Large intestine (tissue), 3 donors: ENCODE data around the gene FBXW5. TPM values are rescaled to one million over a fixed set of nuclear protein-coding genes. Genes with fewer than 3 reads are reported as not detected.
A peak's percentile ranks its signal among the peaks of the same experiment; 100 is the strongest.

Source experiments
- DNase-seq, 2 donors: peaks; one replicate each; pipeline versions ENCODE4 v3.0.0 to v3.0.0-alpha.2; 2013
- H3K27ac ChIP-seq: one replicate; pipeline ENCODE4 v1.5.1; 2013; ENCODE audit warnings: low read length
- H3K27me3 ChIP-seq: 2 replicates; pipeline ENCODE4 v1.6.1; 2013; ENCODE audit warnings: low read length; ENCODE audit not compliant: control insufficient read depth, insufficient read depth
- H3K36me3 ChIP-seq: 2 replicates; pipeline ENCODE4 v1.6.1; 2013; ENCODE audit warnings: low read length; ENCODE audit not compliant: control insufficient read depth, insufficient read depth
- H3K4me1 ChIP-seq: one replicate; pipeline ENCODE4 v1.6.1; 2013; ENCODE audit warnings: low read length; ENCODE audit not compliant: control insufficient read depth, insufficient read depth
- H3K4me3 ChIP-seq: one replicate; pipeline ENCODE4 v1.5.1; 2013; ENCODE audit warnings: low read length
- H3K9me3 ChIP-seq: one replicate; pipeline ENCODE4 v1.6.1; 2013; ENCODE audit warnings: mild to moderate bottlenecking, low read depth, low read length, moderate library complexity; ENCODE audit not compliant: control insufficient read depth
- WGBS: methylation state at CpG from one replicate; pipeline ENCODE4 v1.1.5; 2013; ENCODE audit warnings: low lambda C conversion rate; ENCODE audit not compliant: insufficient coverage; 5-methylcytosine and 5-hydroxymethylcytosine counted together
- polyA plus RNA-seq: library from polyadenylated mRNA; unstranded; fragments of 120-200 nt; gene quantifications from one replicate; pipeline ENCODE4 v1.2.1, GENCODE V29; 2013

The FBXW5 gene
- polyA plus RNA-seq, 1 donor, result 86.8 TPM

DNA sequence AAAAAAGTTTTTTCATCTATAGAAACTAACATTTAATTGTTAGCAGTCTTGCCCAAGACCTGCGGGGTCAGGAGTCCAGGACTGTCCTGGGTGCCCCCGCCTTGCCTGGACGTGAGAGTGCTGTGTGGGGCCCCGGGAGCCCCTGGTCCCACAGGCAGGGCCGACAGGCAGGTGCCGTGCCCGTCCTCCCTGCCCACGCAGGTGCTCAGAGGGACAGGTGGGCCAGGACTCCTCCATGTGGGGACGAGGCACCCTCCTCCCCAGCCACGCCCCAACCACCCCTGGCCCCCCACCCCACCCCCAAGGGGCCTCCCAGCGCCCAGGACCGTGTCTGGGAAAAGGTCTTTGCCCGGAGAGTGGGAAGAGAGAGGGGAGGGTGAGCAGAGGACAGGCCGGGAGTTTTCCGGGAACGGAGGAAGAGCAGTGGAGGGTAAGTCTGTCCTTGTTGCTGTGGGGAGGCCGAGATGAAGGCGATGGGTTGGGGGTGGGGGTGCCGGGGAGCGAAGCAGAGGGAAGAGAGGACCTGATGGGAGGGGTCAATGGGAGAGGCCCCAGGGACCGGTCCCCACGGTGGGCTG is 4.8 kb upstream of the FBXW5 start:
- peaks cover 4% of the 10 kb centered on the region for H3K36me3 ChIP-seq
- H3K27me3 ChIP-seq, result no peaks in the 10 kb centered on the region
- no CpG with 5 or more reads among the region's 22 CpGs for WGBS
- H3K27ac ChIP-seq, result peak overlapping the region; percentile 99
- peak overlapping the region; percentile 74 for H3K4me3 ChIP-seq
- H3K9me3 ChIP-seq, result no peaks in the 10 kb centered on the region
- peak; percentile 84 to 88 for DNase-seq
- peaks cover 54% of the 10 kb centered on the region for H3K4me1 ChIP-seq

DNA sequence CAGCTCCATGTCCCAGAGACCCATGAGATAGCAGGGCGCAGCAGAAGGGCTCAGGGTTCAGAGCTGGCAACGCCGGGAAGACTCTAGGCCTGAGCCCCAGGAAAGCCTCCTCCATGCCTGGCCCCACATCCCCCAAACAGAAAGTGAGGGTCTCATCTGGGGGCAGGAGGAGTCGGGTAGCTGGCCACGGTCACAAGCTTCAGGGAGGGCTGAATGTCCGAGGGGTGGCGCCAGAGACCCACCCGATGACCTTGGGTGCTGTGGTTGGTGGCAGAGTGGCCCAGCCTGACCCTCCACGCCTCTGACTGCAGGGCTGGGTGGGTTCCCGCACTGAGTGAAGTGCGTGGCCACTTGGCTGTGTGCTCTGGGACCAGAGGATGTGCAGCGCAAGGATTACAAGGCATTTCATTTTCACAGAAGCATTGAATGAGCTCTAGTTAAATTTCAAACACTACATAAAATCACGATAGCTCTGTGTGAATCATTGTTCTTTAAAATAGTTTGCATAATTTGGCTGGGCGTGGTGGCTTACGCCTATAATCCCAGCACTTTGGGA is 3.5 kb upstream of the FBXW5 start:
- Histone ChIP-seq H3K4me1 (peaks cover 58% of the 10 kb centered on the region), H3K4me3 (no peak overlapping the region), H3K36me3 (peaks cover 4% of the 10 kb centered on the region), H3K9me3 (no peaks in the 10 kb centered on the region), H3K27me3 (no peaks in the 10 kb centered on the region), H3K27ac (peak overlapping the region; percentile 99)
- DNase-seq, result peak; percentile 45 to 55
- WGBS, result no CpG with 5 or more reads among the region's 15 CpGs

DNA sequence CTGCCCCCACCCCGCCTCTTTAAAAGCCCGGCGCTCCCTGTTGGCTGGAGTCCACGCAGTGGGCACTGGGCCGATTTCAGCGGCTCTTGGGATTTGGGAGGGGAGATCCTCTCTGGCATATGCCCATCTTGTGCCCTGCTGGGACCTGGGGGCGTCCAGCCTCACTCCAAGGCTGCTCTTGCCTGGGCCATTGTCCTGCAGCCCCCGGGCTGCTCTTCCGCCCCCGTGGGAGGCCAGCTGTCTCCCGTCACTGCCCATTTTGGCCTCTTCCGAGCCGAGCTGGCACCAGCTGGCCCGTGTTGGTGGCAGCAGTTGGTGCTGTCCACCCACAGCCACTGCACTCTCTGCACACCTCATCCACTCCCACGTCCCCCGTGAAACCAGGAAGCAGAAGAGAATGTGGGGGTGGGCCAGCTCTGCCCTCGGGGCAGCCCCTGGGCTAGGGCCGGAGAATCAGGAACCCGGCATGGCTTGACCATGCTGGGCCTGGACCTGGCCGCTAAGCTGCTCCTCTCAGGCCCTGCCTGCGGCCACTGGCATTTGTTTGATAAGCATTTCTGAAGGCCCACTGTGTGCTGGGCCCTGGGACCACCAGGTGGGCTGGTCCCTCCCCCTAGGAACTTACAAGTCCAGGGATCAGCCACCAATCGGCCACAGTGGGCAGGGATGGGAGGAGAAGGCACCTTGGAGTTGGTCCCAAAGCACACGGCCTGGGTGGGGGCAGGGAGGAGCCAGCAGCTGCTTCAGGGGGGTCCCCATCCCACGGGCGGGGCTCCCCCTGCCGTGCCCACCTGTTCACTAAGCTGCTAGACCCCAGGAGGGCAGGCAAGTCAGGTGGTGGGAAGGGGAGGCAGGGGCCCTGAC is 2.7 kb upstream of the FBXW5 start:
- peaks cover 60% of the 10 kb centered on the region for H3K4me1 ChIP-seq
- no peaks in the 10 kb centered on the region for H3K27me3 ChIP-seq
- no peak for DNase-seq
- peaks cover 5% of the 10 kb centered on the region for H3K9me3 ChIP-seq
- peaks cover 11% of the 10 kb centered on the region for H3K36me3 ChIP-seq
- H3K27ac ChIP-seq, result peak overlapping the region; percentile 99
- no CpG with 5 or more reads among the region's 26 CpGs for WGBS
- H3K4me3 ChIP-seq, result no peak overlapping the region

DNA sequence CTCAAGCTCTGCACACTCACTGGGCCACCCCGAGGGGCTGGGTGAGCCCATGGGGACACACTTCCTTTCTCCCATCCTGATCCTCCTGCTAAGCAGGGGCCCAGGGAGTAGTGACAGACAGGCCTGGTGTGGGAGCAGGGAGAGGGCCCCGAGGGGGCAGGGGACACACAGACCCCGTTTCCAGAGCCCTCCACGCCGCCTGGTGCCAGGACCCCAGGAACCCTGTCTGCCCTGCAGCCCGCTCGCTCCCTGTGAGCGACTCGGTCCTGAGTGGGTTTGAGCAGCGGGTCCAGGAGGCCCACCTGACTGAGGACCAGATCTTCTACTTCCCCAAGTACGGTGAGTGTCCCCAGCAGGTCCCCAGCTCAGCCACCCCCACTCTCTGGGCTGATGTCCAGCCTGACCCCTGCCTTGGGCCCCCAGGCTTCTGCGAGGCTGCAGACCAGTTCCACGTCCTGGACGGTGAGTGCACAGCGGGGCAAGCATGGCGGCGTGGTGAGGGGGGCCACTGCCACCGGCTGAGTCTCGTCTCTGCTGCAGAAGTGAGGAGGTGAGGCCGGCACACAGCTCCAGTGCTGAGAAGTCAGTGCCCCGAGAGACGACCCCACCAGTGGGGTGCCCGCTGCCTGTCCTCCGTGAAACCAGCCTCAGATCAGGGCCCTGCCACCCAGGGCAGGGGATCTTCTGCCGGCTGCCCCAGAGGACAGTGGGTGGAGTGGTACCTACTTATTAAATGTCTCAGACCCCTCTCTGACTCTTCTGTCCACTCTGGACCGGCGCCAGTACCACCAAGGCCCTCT is 1.9 kb upstream of the FBXW5 start:
- peak overlapping the region; percentile 73 for H3K27ac ChIP-seq
- H3K36me3 ChIP-seq, result peaks cover 20% of the 10 kb centered on the region
- peaks cover 13% of the 10 kb centered on the region for H3K9me3 ChIP-seq
- no CpG with 5 or more reads among the region's 27 CpGs for WGBS
- no peak overlapping the region for H3K4me3 ChIP-seq
- H3K4me1 ChIP-seq, result peaks cover 52% of the 10 kb centered on the region
- H3K27me3 ChIP-seq, result no peaks in the 10 kb centered on the region
- no peak for DNase-seq

DNA sequence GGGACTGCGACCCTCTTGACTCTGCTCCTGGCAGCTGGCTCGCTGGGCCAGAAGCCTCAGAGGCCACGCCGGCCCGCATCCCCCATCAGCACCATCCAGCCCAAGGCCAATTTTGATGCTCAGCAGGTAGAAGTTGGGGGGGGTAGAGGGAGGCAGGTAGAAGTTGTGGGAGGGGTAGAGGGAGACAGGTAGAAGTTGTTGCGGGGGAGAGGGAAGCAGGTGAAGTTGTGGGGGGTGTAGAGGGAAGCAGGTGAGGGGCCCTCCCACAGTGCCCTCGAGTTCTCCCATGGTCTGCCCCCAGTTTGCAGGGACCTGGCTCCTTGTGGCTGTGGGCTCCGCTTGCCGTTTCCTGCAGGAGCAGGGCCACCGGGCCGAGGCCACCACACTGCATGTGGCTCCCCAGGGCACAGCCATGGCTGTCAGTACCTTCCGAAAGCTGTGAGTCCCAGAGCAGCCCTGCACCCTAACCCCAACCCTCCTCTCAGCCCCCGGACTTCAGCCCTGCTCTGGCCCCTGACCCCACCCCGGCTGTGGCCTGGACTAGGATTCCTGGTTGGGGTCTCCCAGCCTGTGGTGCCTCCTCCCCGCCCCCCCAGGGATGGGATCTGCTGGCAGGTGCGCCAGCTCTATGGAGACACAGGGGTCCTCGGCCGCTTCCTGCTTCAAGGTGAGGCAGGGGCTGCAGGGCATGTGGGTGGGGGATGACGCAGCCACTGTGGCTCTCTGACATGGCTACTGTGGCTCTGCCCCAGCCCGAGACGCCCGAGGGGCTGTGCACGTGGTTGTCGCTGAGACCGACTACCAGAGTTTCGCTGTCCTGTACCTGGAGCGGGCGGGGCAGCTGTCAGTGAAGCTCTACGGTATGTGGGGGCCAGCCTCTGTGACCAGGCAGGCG is 1.0 kb upstream of the FBXW5 start:
- Histone ChIP-seq H3K36me3 (peaks cover 27% of the 10 kb centered on the region), H3K9me3 (peaks cover 20% of the 10 kb centered on the region), H3K4me3 (peak overlapping the region; percentile 8), H3K27ac (peak overlapping the region; percentile 73), H3K27me3 (no peaks in the 10 kb centered on the region), H3K4me1 (peaks cover 43% of the 10 kb centered on the region)
- DNase-seq, result peak in 1 of 2 donors; percentile 46
- WGBS, result no CpG with 5 or more reads among the region's 30 CpGs

DNA sequence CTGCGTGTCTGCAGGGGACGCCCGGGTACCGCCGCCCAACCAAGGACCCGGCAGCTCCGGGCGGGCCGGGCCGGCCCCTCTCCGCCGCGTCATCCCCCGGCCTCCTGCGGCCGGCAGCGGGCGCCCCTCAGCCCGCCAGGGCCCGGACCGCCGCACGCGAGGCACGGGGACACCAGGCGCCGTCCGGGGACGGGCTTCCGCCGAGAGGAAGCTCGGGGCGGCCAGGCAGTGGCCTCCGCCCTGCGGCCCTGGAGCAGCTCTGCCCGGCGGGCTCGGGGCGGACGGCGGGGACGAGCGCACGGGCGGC is 373 bp downstream of the FBXW5 start:
- Histone ChIP-seq H3K27ac (peak overlapping the region; percentile 55), H3K36me3 (peaks cover 42% of the 10 kb centered on the region), H3K4me3 (peak overlapping the region; percentile 98), H3K4me1 (peaks cover 39% of the 10 kb centered on the region), H3K9me3 (peaks cover 23% of the 10 kb centered on the region), H3K27me3 (no peaks in the 10 kb centered on the region)
- DNase-seq, result no peak
- no CpG with 5 or more reads among the region's 45 CpGs for WGBS

DNA sequence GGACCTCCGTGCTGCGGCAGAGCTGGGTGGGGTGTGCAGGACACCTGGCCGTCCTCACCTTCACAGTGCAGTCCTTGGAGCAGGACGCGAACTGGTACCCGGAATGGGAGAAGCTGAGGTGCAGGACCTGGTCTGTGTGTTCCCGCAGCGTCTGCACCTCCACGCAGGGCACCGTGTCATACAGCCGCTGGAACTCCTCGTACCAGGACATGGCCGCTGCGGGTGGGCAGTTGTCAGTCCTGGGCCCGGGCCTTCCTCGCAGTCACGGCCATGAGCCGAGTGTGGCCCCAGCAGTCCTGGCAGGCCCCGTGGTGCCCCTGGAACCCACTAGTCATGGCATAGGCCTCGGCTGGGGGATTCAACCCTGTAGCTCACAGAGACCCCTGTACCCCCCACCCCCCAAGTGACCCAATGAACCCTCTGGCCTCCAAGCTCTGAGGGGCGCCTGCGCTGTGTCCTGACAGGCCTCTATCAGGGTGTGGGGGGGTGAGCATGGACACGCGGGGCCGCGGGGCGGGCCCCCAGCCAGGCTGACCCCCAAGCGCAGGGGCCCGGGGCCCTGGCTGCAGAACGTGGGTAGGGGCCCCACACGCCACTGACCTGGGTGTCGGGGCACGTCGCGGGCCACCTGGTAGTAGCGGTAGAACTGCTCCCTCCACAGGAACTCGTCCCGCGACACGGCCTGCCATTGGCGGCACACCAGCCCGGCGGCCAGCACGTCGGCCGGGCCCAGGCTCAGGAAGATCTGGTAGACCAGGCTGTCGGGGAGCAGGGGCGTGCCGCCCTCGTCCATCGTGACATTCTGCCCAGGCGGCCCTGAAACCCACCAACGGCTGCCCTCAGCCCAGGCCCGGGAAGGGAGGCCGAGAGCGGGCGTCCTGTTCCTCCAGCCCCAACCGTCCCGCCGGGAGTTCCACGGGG is 987 bp downstream of the FBXW5 start:
- peak overlapping the region; percentile 98 for H3K4me3 ChIP-seq
- peaks cover 43% of the 10 kb centered on the region for H3K36me3 ChIP-seq
- H3K27me3 ChIP-seq, result no peaks in the 10 kb centered on the region
- peak overlapping the region; percentile 55 for H3K27ac ChIP-seq
- H3K4me1 ChIP-seq, result peaks cover 35% of the 10 kb centered on the region
- WGBS, result no CpG with 5 or more reads among the region's 61 CpGs
- DNase-seq, result no peak
- H3K9me3 ChIP-seq, result peaks cover 23% of the 10 kb centered on the region

DNA sequence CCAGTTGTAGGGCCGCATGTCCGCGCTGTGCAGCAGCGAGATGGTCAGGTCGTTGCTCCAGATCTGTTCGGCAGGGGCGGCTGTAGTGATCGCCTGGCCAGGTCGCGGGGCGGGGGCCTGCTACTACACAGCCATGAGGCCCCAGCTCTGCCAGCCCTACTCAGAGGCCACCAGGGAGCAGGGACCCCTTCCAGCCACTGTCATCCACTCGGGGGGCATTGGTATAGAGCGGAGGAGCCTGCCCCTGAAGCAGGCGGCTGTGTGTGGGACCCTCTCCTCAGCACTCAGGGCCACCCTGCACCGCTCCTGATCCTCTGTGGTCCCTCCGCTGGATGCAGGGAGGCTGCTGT is 1.7 kb downstream of the FBXW5 start:
- peaks cover 43% of the 10 kb centered on the region for H3K36me3 ChIP-seq
- H3K9me3 ChIP-seq, result peaks cover 23% of the 10 kb centered on the region
- DNase-seq, result no peak
- peak overlapping the region; percentile 98 for H3K4me3 ChIP-seq
- H3K4me1 ChIP-seq, result peaks cover 30% of the 10 kb centered on the region
- no peaks in the 10 kb centered on the region for H3K27me3 ChIP-seq
- WGBS, result no CpG with 5 or more reads among the region's 16 CpGs
- H3K27ac ChIP-seq, result no peak overlapping the region
